IPS-18a (cell line): ENCODE results near the gene AGPAT3.

Experiments
- H3K27ac ChIP-seq: one replicate; pipeline ENCODE4 v1.5.1; 2013; ENCODE audit warnings: low read length
- H3K27me3 ChIP-seq: one replicate; pipeline ENCODE4 v1.6.1; 2013; ENCODE audit warnings: mild to moderate bottlenecking, low read length; ENCODE audit not compliant: control insufficient read depth, insufficient read depth
- H3K36me3 ChIP-seq: one replicate; pipeline ENCODE4 v1.6.1; 2013; ENCODE audit warnings: low read depth, low read length; ENCODE audit not compliant: control insufficient read depth
- H3K4me1 ChIP-seq: one replicate; pipeline ENCODE4 v1.6.1; 2013; ENCODE audit warnings: low read depth, low read length; ENCODE audit not compliant: control insufficient read depth
- H3K4me3 ChIP-seq: one replicate; pipeline ENCODE4 v1.5.1; 2013; ENCODE audit warnings: low read length
- H3K9ac ChIP-seq: one replicate; pipeline ENCODE4 v1.6.1; 2013; ENCODE audit warnings: mild to moderate bottlenecking, low read length, moderate library complexity
- H3K9me3 ChIP-seq: one replicate; pipeline ENCODE4 v1.6.1; 2013; ENCODE audit warnings: low read depth, low read length; ENCODE audit not compliant: control insufficient read depth

The AGPAT3 gene

DNA sequence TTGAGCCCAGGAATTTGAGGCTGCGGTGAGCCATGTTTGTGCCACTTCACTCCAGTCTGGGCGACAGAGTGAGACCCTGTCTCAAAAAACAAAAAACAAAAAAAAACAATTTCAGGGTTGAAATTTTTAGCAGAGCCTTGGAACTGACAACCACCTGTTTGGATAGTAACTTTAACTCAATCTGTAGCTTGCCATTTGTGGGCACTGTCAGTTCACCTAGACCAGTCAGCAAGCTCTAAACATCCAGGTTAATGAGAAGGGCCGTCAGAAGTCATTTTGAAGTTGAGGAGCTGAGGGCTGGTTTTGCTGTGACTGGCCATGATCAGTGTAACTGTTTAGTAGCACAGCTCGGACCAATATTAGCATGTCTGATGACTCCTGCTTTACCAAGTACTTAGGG is 155.5 kb downstream of the AGPAT3 start:
- Histone ChIP-seq H3K27ac (no peak overlapping the region), H3K36me3 (no peaks in the 10 kb centered on the region), H3K4me1 (peaks cover 4% of the 10 kb centered on the region), H3K4me3 (no peak overlapping the region), H3K9me3 (no peaks in the 10 kb centered on the region), H3K9ac (no peak overlapping the region), H3K27me3 (no peaks in the 10 kb centered on the region)

DNA sequence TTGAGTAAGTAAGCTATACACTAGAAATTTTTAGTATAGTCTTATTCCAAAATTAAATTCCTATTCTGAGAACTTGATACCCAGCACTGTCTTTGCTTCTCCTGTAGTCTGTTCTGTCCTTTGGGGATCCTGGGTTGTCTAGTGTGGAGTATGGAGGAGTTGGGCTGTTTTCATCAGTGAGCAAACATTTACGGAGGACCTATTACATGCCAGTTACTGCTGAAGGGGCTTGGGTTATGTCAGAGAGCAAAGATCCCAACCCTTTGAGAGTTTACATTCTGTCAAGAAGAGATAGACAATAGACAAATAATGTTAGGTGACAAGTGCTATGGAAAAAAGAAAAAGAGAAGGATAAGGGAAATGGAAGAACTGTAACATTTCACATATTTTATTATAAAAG is 156.0 kb downstream of the AGPAT3 start:
- no peak overlapping the region for H3K9ac ChIP-seq
- peaks cover 9% of the 10 kb centered on the region for H3K4me1 ChIP-seq

DNA sequence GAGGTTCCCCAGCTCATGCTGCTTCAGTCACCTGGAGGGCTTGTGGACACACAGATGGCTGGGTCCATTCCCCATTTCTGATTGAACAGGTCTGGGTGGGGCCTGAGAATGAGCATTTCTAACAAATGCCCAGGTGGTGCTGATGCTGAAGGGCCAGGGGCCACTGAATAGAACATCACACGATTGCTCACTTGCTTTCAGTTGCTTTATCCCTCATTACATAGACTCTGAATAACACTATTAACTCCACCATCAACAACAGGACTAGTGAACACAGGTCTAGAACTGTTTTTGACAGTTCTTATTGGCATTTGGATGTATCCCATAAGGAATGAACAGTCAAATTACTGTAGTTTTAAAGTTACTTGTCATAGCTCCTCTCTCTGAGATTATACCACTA is 159.2 kb downstream of the AGPAT3 start:
- H3K4me3 ChIP-seq, result no peak overlapping the region
- H3K9me3 ChIP-seq, result no peaks in the 10 kb centered on the region
- H3K4me1 ChIP-seq, result peaks cover 16% of the 10 kb centered on the region
- H3K9ac ChIP-seq, result no peak overlapping the region
- no peak overlapping the region for H3K27ac ChIP-seq
- H3K36me3 ChIP-seq, result no peaks in the 10 kb centered on the region
- no peaks in the 10 kb centered on the region for H3K27me3 ChIP-seq

More for the DNA sequence above, 156.0 kb downstream of the AGPAT3 start:
- Histone ChIP-seq H3K4me3 (no peak overlapping the region), H3K27ac (no peak overlapping the region), H3K27me3 (no peaks in the 10 kb centered on the region), H3K9me3 (no peaks in the 10 kb centered on the region), H3K36me3 (no peaks in the 10 kb centered on the region)

DNA sequence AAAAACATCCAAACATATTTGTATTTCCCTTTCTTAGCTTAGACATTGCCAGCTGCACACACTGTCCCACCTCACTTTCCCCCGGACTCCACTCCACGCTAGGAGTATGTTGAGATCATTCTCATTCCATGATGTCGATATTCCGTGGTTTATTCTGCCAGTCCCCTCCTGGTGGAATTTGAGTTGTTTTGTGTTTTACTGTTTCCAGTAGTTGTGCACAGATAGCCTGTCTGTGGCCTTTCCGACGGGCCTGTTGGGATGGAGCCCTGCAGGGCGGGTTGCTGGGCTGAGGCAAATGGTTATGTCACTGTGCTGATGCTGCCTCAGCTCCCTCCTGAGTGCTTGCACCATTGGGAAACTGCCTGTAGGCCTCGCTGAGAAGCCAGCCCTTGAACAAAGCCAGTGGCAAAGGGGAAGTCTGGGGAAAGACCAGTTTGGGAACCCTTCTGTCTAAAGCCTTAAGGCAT is 159.9 kb downstream of the AGPAT3 start:
- no peak overlapping the region for H3K27ac ChIP-seq
- H3K4me3 ChIP-seq, result no peak overlapping the region
- no peaks in the 10 kb centered on the region for H3K9me3 ChIP-seq
- H3K9ac ChIP-seq, result no peak overlapping the region
- no peaks in the 10 kb centered on the region for H3K27me3 ChIP-seq
- H3K4me1 ChIP-seq, result peaks cover 16% of the 10 kb centered on the region
- H3K36me3 ChIP-seq, result no peaks in the 10 kb centered on the region

DNA sequence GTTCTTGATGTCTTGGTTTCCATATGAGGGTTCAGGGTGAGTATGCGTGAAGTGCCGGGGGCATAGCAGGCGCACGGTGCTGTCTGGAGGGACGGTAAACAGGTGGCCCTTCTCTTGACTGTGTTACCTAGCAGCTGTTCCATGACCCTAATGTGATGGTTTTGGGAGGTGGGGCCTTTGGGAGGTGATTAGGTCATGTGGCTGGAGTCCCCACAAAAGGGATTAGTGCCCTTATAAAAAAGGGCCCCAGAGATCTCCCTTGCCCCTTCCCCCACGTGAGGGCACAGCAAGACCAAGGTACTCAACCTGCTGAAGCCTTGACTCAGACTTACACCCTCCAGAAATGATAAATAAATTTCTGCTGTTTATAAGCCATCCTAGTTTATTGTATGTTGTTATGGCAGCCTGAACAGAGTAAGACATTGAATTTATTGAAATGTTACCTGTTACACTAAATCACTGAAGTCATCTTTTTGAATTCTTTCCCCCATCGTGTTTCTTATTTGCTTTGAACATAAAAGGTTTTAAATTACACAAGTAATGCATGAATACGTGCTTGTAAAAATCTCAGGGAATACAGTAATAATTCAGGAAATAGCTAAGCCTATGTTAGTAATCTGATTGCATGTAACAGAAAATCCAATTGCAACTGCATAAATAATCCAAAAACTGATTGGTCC is 162.7 kb downstream of the AGPAT3 start:
- Histone ChIP-seq H3K27ac (no peak overlapping the region), H3K27me3 (no peaks in the 10 kb centered on the region), H3K9me3 (no peaks in the 10 kb centered on the region), H3K4me1 (peaks cover 16% of the 10 kb centered on the region), H3K9ac (no peak overlapping the region), H3K4me3 (no peak overlapping the region), H3K36me3 (peaks cover 3% of the 10 kb centered on the region)

DNA sequence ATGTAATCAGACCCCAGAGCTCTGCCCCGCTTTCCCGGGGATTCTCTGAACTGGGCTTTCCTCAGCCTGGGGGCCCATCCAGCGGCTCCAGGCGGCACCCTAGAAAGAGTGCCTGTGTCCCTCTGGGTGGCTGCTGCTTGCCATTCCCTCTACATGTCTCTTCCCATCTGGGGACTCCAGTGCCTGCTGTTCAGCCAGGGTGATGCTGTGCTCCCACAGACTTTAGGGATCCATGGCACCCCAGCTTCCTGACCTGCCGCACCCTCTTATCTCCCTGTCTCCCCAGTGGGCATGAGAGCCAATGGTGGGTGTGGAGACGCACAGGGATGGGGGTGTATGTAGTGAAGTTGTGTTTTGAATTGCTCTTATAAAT is 163.2 kb downstream of the AGPAT3 start:
- Histone ChIP-seq H3K36me3 (peaks cover 7% of the 10 kb centered on the region), H3K4me1 (peaks cover 16% of the 10 kb centered on the region), H3K9ac (no peak overlapping the region), H3K4me3 (no peak overlapping the region), H3K9me3 (no peaks in the 10 kb centered on the region), H3K27me3 (no peaks in the 10 kb centered on the region), H3K27ac (no peak overlapping the region)

DNA sequence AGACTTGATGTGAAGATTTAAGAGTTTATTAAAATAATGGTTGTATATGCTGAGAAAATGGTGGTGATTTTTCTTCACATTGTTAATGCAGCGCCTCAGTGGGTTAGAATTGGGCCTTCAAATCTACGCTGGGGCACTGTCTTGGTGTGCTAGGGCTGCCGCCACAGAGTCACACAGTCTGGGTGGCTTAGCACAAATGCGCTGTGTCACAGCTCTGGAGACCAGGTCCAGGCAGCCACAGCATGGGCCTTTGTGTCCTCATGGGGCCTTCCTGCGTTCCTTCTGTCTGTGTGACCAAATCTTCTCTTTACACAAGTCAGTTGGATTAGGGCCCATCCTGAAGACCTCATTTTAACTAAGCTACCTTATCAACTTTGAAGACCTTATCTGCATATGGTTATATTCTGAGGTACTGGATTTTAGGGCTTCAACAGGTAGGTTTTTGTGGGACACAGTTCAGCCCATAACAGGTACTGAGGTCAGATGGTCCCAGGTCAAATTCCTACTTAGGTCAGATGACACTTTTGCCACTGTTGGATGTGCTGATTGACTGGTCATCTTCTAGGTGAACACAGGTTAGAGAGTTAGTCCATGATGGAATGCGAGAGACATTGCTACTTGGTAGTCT is 164.6 kb downstream of the AGPAT3 start:
- no peak overlapping the region for H3K27ac ChIP-seq
- H3K36me3 ChIP-seq, result peaks cover 8% of the 10 kb centered on the region
- H3K4me1 ChIP-seq, result peaks cover 16% of the 10 kb centered on the region
- no peaks in the 10 kb centered on the region for H3K27me3 ChIP-seq
- H3K9ac ChIP-seq, result no peak overlapping the region
- H3K9me3 ChIP-seq, result no peaks in the 10 kb centered on the region
- no peak overlapping the region for H3K4me3 ChIP-seq

DNA sequence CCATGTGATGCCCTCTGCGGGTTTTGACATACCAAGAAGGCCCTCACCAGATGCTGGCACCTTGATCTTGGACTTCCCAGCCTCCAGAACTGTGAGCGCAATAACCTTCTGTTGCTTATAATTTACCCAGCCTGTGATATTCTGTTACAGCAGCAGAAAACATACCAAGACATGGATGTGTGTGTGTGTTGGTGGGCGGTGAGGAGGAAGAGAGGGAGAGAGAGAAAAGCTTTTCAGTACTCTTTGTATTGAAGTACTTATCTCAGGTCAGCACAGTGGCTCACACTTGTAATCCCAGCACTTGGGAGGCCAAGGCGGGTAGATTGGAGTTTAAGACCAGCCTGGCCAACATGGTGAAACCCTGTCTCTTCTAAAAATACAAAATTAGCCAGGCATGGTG is 170.2 kb downstream of the AGPAT3 start:
- no peak overlapping the region for H3K4me3 ChIP-seq
- H3K4me1 ChIP-seq, result no peaks in the 10 kb centered on the region
- peaks cover 39% of the 10 kb centered on the region for H3K36me3 ChIP-seq
- H3K9me3 ChIP-seq, result no peaks in the 10 kb centered on the region
- no peak overlapping the region for H3K9ac ChIP-seq
- no peak overlapping the region for H3K27ac ChIP-seq
- H3K27me3 ChIP-seq, result no peaks in the 10 kb centered on the region
